GM23248 (cell line): ENCODE results near the gene CEACAM5. TPM values are rescaled to one million over a fixed set of nuclear protein-coding genes. Genes with fewer than 3 reads are reported as not detected.

Source experiments
- DNase-seq: peaks from one replicate; pipeline ENCODE4 v3.0.0-alpha.2; 2015
- H2AFZ ChIP-seq: fragments of 200-600 bp; sonication (generic); 2 replicates; pipeline ENCODE4 v1.6.1; 2016; ENCODE audit warnings: antibody characterized with exemption
- H3F3A ChIP-seq: fragments of 200-600 bp; sonication (generic); 2 replicates; pipeline ENCODE4 v1.6.1; 2016; ENCODE audit warnings: mild to moderate bottlenecking, antibody characterized with exemption, mixed run types; ENCODE audit not compliant: insufficient read depth
- H3K27ac ChIP-seq: fragments of 200-600 bp; sonication (generic); 2 replicates; pipeline ENCODE4 v1.5.1; 2016; ENCODE audit warnings: mild to moderate bottlenecking
- H3K27me3 ChIP-seq: fragments of 200-600 bp; sonication (generic); replicated peaks from 2 replicates; pipeline ENCODE4 v1.6.1; 2016; ENCODE audit warnings: mild to moderate bottlenecking; ENCODE audit not compliant: insufficient read depth
- H3K36me3 ChIP-seq: fragments of 200-600 bp; sonication (generic); 2 replicates; pipeline ENCODE4 v1.6.1; 2016; ENCODE audit warnings: low read depth, mild to moderate bottlenecking
- H3K4me1 ChIP-seq: fragments of 200-600 bp; sonication (generic); 2 replicates; pipeline ENCODE4 v1.6.1; 2016; ENCODE audit warnings: mild to moderate bottlenecking; ENCODE audit not compliant: insufficient read depth
- H3K4me2 ChIP-seq: fragments of 200-600 bp; sonication (generic); one replicate; pipeline ENCODE4 v1.6.1; 2016; ENCODE audit warnings: mild to moderate bottlenecking; ENCODE audit not compliant: unreplicated experiment
- H3K4me3 ChIP-seq: fragments of 200-600 bp; sonication (generic); 2 replicates; pipeline ENCODE4 v1.5.1; 2016; ENCODE audit warnings: mild to moderate bottlenecking
- H3K79me2 ChIP-seq: fragments of 200-600 bp; sonication (generic); 2 replicates; pipeline ENCODE4 v1.6.1; 2016; ENCODE audit warnings: mild to moderate bottlenecking; ENCODE audit not compliant: insufficient read depth
- H3K9ac ChIP-seq: fragments of 200-600 bp; sonication (generic); 2 replicates; pipeline ENCODE4 v1.6.1; 2016; ENCODE audit warnings: mild to moderate bottlenecking
- H3K9me2 ChIP-seq: fragments of 200-600 bp; sonication (generic); 2 replicates; pipeline ENCODE4 v1.6.1; 2016; ENCODE audit warnings: mixed run types, mild to moderate bottlenecking, moderate library complexity; ENCODE audit not compliant: insufficient read depth
- H3K9me3 ChIP-seq: fragments of 200-600 bp; sonication (generic); one replicate; pipeline ENCODE4 v1.6.1; 2017; ENCODE audit warnings: low read depth
- H4K20me1 ChIP-seq: fragments of 200-600 bp; sonication (generic); 2 replicates; pipeline ENCODE4 v1.6.0; 2016; ENCODE audit not compliant: insufficient read depth
- EZH2 ChIP-seq: fragments of 200-600 bp; sonication (generic); IDR thresholded peaks from 2 replicates; pipeline ENCODE4 v1.6.1; 2018; ENCODE audit warnings: antibody characterized with exemption, mild to moderate bottlenecking; ENCODE audit not compliant: insufficient read depth, poor library complexity, severe bottlenecking
- EZH2phosphoT487 ChIP-seq: fragments of 200-600 bp; sonication (generic); IDR thresholded peaks from 2 replicates; pipeline ENCODE4 v1.6.1; 2018; ENCODE audit warnings: antibody characterized with exemption, moderate library complexity, mild to moderate bottlenecking, low read depth; ENCODE audit not compliant: insufficient read depth
- WGBS, 2 experiments: methylation state at CpG; one replicate each; pipeline ENCODE4 v1.1.6; 2015 to 2017; ENCODE audit warnings: low lambda C conversion rate in 2 of 2, low coverage in 1 of 2; ENCODE audit errors: missing lambda C conversion rate in 2 of 2; 5-methylcytosine and 5-hydroxymethylcytosine counted together
- in situ Hi-C: fragments of 300-500 bp; cut with MboI; formaldehyde crosslinking; loops from 2 replicates; pipeline ENCODE4 v1.15.0; 2020
- polyA plus RNA-seq: library from polyadenylated mRNA; unstranded; fragments of >200 nt; fragmentation: Nextera tagmentation; extraction: Ambion mirVana; gene quantifications from 2 replicates; pipeline ENCODE4 v1.2.1, GENCODE V29; 2016
- total RNA-seq: library from RNA; depleted of rRNA; stranded (reverse); fragments of >200 nt; shearing (Covaris generic); gene quantifications from 2 replicates; pipeline ENCODE4 v1.2.3, GENCODE V29; 2014

The CEACAM5 gene
- total and polyA plus RNA-seq, 2 experiments from 2014 or later: not detected

DNA sequence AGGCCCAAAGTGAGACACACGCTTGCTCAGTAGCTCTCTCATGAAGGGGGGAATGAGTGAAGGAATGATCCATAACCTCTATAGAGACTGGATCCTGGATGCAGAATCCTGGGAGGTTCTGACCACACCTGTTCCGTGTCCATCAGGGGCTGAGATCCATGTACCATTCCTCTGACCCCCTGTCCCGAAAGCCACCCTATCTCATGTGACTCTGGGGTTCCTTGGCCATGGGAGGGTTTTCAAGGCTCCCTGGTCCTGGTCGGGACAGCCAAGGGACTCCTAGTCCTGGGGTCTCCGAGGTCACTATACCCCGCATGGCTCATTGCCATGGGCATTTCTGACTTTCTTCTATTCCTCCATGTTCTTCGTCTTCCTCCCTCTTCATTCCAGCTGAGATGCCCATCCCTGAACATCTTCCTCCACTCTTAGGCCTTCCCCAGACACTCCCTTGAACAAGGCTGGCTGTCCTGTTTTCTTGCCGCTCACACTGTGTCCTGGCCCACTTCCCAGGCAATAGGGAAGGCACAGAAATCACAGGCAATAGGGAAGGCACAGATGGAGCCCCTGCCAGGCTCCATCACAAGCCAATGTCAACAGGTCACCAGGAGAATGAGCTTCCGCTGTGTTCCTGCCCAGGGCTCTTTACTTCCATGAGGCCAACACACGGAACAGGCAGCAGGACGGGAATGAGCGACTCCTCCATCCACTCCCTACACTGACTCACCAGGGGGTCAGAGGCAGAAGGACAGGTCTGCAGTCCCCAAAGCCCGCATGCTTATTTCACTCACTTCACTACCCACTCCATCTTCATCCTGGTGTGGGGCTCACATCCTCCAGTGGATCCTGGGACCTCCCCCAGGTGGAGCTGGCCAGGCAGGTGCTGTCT, 3.2 kb downstream of the CEACAM5 start:
- no peaks in the 10 kb centered on the region for H3K9me3 ChIP-seq
- no peaks in the 10 kb centered on the region for H3K36me3 ChIP-seq
- H3K27me3 ChIP-seq: peaks cover 5% of the 10 kb centered on the region; the same call in 1 of the 2 replicates
- in situ Hi-C loops: no loop called here
- H3K4me1 ChIP-seq: no peaks in the 10 kb centered on the region
- no peak overlapping the region for H3K9ac ChIP-seq
- TF ChIP-seq EZH2 (no peak), EZH2phosphoT487 (no peak)
- no peak for DNase-seq
- H2AFZ ChIP-seq: no peak overlapping the region
- H3K79me2 ChIP-seq: no peaks in the 10 kb centered on the region
- 28 to 33% methylated on average over 12 to 13 of the region's 13 CpGs for WGBS, 2 experiments
- no peak overlapping the region for H3K4me2 ChIP-seq
- H3F3A ChIP-seq: no peaks in the 10 kb centered on the region
- H3K4me3 ChIP-seq: no peak overlapping the region
- no peak overlapping the region for H3K27ac ChIP-seq
- no peaks in the 10 kb centered on the region for H3K9me2 ChIP-seq
- no peaks in the 10 kb centered on the region for H4K20me1 ChIP-seq

GRCh38 chr19:41714598-41714997, 6.2 kb downstream of the CEACAM5 start:
- Histone ChIP-seq H3K4me2 (no peak overlapping the region), H2AFZ (no peak overlapping the region), H4K20me1 (no peaks in the 10 kb centered on the region), H3K4me3 (no peak overlapping the region), H3K79me2 (no peaks in the 10 kb centered on the region), H3K9me2 (no peaks in the 10 kb centered on the region), H3F3A (no peaks in the 10 kb centered on the region), H3K4me1 (no peaks in the 10 kb centered on the region), H3K27me3 (peaks cover 5% of the 10 kb centered on the region; the same call in 1 of the 2 replicates), H3K9ac (no peak overlapping the region), H3K36me3 (no peaks in the 10 kb centered on the region), H3K9me3 (no peaks in the 10 kb centered on the region), H3K27ac (no peak overlapping the region)
- in situ Hi-C loops: no loop called here
- 11 to 17% methylated on average over 5 of the region's 5 CpGs for WGBS, 2 experiments
- TF ChIP-seq EZH2 (no peak), EZH2phosphoT487 (no peak)
- no peak for DNase-seq

DNA sequence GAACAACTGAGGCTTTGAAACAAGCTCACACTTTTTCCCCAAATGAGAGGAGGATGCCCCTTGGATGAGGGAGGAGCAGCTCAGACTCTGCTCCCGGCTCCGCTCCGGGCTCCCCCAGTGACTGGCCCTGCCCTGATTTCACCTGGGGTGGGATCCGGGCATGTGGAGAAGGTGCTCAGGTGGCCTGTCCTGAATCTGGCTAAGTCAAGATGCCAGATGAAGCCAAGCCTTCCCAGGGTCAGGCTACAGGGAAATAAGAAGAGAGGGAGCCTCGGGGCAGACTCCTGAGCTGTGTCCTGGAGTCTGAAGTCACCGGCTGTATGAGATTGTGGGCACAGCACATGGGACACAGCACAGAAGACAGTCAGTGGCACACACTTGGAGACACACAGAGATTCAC, 10.3 kb downstream of the CEACAM5 start:
- TF ChIP-seq EZH2phosphoT487: no peak
- no peak for TF ChIP-seq EZH2
- no peak overlapping the region for H3K4me3 ChIP-seq
- H3K27ac ChIP-seq: no peak overlapping the region
- no peak overlapping the region for H3K9ac ChIP-seq
- no peaks in the 10 kb centered on the region for H3K9me2 ChIP-seq
- H3F3A ChIP-seq: no peaks in the 10 kb centered on the region
- 12 to 15% methylated on average over 6 of the region's 6 CpGs for WGBS, 2 experiments
- no peaks in the 10 kb centered on the region for H3K9me3 ChIP-seq
- H3K79me2 ChIP-seq: no peaks in the 10 kb centered on the region
- H3K4me2 ChIP-seq: no peak overlapping the region
- no peak overlapping the region for H2AFZ ChIP-seq
- no peak for DNase-seq
- no peaks in the 10 kb centered on the region for H3K36me3 ChIP-seq
- H3K27me3 ChIP-seq: peaks cover 6% of the 10 kb centered on the region; the same call in 1 of the 2 replicates
- no peaks in the 10 kb centered on the region for H3K4me1 ChIP-seq
- no peaks in the 10 kb centered on the region for H4K20me1 ChIP-seq
- in situ Hi-C loops: no loop called here

- Histone ChIP-seq H3K9me2 (no peaks in the 10 kb centered on the region), H3K9me3 (no peaks in the 10 kb centered on the region), H3K4me3 (no peak overlapping the region), H3K79me2 (no peaks in the 10 kb centered on the region), H3F3A (no peaks in the 10 kb centered on the region), H3K27me3 (peaks cover 10% of the 10 kb centered on the region; the same call in 1 of the 2 replicates), H3K9ac (no peak overlapping the region), H3K4me1 (no peaks in the 10 kb centered on the region), H3K36me3 (no peaks in the 10 kb centered on the region), H3K4me2 (no peak overlapping the region), H3K27ac (no peak overlapping the region), H2AFZ (no peak overlapping the region), H4K20me1 (no peaks in the 10 kb centered on the region)
- 44 to 62% methylated on average over 3 of the region's 3 CpGs for WGBS, 2 experiments
- in situ Hi-C loops: no loop called here
- TF ChIP-seq EZH2 (no peak), EZH2phosphoT487 (no peak)
- DNase-seq: no peak
Observed at GRCh38 chr19:41720103-41720502, 11.7 kb downstream of the CEACAM5 start.
